ENCODE results near the gene SPIRE1. TPM values are rescaled to one million over a fixed set of nuclear protein-coding genes. Genes with fewer than 3 reads are reported as not detected.
A peak's percentile ranks its signal among the peaks of the same experiment; 100 is the strongest.

The SPIRE1 gene
- total RNA-seq, 1 experiment from 2014 or later = 16.6 TPM

DNA sequence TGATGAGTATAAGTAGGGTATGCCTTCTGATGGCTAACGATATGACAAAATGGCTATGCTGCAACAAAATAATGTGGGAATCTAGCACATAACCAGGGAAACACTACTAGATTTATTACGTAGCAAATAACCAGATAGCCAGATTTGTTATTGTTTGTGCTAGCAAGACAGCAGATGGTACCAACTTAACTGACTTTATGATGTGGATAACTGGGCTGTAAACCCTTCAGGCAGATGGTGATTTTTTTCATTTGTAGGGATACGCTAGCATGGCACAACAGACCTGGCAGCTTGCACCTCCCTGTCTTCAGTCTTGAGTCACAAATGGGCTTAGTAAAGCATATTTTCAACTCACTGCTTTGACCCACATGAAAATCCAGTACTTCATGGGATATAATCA, 201.5 kb downstream of the SPIRE1 start:
- Histone ChIP-seq H3K79me2 (ENCODE audit: insufficient read depth, low read length) (no peaks in the 10 kb centered on the region), H3K4me2 (ENCODE audit: insufficient read depth, insufficient read length, low read length) (no peak overlapping the region), H2BK12ac (ENCODE audit: insufficient read length, low read depth, low read length) (no peak overlapping the region), H2BK20ac (ENCODE audit: low read depth, low read length, poor library complexity, severe bottlenecking) (no peak overlapping the region), H2AFZ (ENCODE audit: low read length) (no peak overlapping the region), H3K4ac (ENCODE audit: low read depth, low read length) (no peak overlapping the region), H4K91ac (ENCODE audit: insufficient read length, low read depth, low read length) (no peak overlapping the region), H3K23ac (ENCODE audit: insufficient read length, low read depth, low read length) (no peak overlapping the region), H2AK5ac (ENCODE audit: insufficient read length, low read length) (no peak overlapping the region), H3K23me2 (ENCODE audit: insufficient read length, low read depth, low read length, poor library complexity, severe bottlenecking) (no peaks in the 10 kb centered on the region), H2BK15ac (ENCODE audit: low read depth, low read length) (no peak overlapping the region), H3K9ac (ENCODE audit: extremely low read depth, insufficient read length, low read length) (no peak overlapping the region), H3K9me3 (ENCODE audit: control insufficient read depth, low read depth, low read length) (no peaks in the 10 kb centered on the region), H2BK120ac (ENCODE audit: low read depth, low read length, poor library complexity, severe bottlenecking) (no peak overlapping the region), H3K27ac (ENCODE audit: insufficient read length, low read depth, low read length) (no peak overlapping the region), H3K4me1 (ENCODE audit: insufficient read depth, low read length) (no peaks in the 10 kb centered on the region), H3K14ac (ENCODE audit: insufficient read depth, low read length) (no peak overlapping the region), H3T11ph (ENCODE audit: low read length) (no peak overlapping the region), H4K5ac (ENCODE audit: insufficient read length, low read depth, low read length) (no peak overlapping the region), H3K56ac (ENCODE audit: insufficient read length, low read depth, low read length) (no peak overlapping the region), H4K20me1 (ENCODE audit: control insufficient read depth, insufficient read depth, insufficient read length) (peaks cover 3% of the 10 kb centered on the region), H4K8ac (replicated peaks; ENCODE audit: insufficient read length, low read depth, low read length) (no peak overlapping the region), H2BK5ac (ENCODE audit: insufficient read length, low read length) (no peak overlapping the region), H3K79me1 (ENCODE audit: insufficient read depth, low read depth, low read length, poor library complexity, severe bottlenecking) (no peaks in the 10 kb centered on the region), H3K27me3 (ENCODE audit: insufficient read depth, low read length) (no peaks in the 10 kb centered on the region), H3K18ac (ENCODE audit: insufficient read length, low read depth, low read length) (no peak overlapping the region)
- peaks cover 4% of the 10 kb centered on the region in 3 experiments; a peak in 3 of 7 replicates for H3K36me3 Mint-ChIP-seq (ENCODE audit: insufficient read depth in 1 of 3, low read depth in 3 of 3)
- DNase-seq = no peak
- no peaks in the 10 kb centered on the region for H3K27me3 Mint-ChIP-seq (ENCODE audit: low read depth)
- H3K4me1 Mint-ChIP-seq = peaks cover 4 to 5% of the 10 kb centered on the region in 2 experiments
- H3K4me3 Mint-ChIP-seq = no peak overlapping the region
- TF ChIP-seq CTCF (conservative IDR thresholded peaks at IDR 0.05) = no peak
- H3K9me3 Mint-ChIP-seq = no peaks in the 10 kb centered on the region
- WGBS (ENCODE audit: extremely low coverage, insufficient read length, low lambda C conversion rate) = no CpG with 5 or more reads among the region's 3 CpGs
- H3K27ac Mint-ChIP-seq = peak overlapping the region in 1 of 3 experiments; percentile 15; a peak in 1 of 7 replicates

Measured in H9 (cell line).